ENCODE results near the gene RC3H2.

Gene RC3H2, protein sequence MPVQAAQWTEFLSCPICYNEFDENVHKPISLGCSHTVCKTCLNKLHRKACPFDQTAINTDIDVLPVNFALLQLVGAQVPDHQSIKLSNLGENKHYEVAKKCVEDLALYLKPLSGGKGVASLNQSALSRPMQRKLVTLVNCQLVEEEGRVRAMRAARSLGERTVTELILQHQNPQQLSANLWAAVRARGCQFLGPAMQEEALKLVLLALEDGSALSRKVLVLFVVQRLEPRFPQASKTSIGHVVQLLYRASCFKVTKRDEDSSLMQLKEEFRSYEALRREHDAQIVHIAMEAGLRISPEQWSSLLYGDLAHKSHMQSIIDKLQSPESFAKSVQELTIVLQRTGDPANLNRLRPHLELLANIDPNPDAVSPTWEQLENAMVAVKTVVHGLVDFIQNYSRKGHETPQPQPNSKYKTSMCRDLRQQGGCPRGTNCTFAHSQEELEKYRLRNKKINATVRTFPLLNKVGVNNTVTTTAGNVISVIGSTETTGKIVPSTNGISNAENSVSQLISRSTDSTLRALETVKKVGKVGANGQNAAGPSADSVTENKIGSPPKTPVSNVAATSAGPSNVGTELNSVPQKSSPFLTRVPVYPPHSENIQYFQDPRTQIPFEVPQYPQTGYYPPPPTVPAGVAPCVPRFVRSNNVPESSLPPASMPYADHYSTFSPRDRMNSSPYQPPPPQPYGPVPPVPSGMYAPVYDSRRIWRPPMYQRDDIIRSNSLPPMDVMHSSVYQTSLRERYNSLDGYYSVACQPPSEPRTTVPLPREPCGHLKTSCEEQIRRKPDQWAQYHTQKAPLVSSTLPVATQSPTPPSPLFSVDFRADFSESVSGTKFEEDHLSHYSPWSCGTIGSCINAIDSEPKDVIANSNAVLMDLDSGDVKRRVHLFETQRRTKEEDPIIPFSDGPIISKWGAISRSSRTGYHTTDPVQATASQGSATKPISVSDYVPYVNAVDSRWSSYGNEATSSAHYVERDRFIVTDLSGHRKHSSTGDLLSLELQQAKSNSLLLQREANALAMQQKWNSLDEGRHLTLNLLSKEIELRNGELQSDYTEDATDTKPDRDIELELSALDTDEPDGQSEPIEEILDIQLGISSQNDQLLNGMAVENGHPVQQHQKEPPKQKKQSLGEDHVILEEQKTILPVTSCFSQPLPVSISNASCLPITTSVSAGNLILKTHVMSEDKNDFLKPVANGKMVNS
- long read RNA-seq, donor 1, partial matches to known transcripts: 0 of 1 reads
- long read RNA-seq, donor 1, other reads (novel, unspliced or antisense): 0 of 1 reads
- long read RNA-seq, donor 2: 0 reads
- long read RNA-seq, donor 3: 0 reads
- long read RNA-seq, donor 4, partial matches to known transcripts: 0 of 2 reads
- long read RNA-seq, donor 4, other reads (novel, unspliced or antisense): 0 of 2 reads
- long read RNA-seq, donor 5, partial matches to known transcripts: 0 of 3 reads
- long read RNA-seq, donor 5, other reads (novel, unspliced or antisense): 0 of 3 reads
- long read RNA-seq, donor 6, partial matches to known transcripts: 0 of 3 reads
- long read RNA-seq, donor 6, other reads (novel, unspliced or antisense): 0 of 3 reads
- long read RNA-seq, donor 7, partial matches to known transcripts: 0 of 2 reads
- long read RNA-seq, donor 7, other reads (novel, unspliced or antisense): 0 of 2 reads
- long read RNA-seq, donor 8, partial matches to known transcripts: 0 of 3 reads
- long read RNA-seq, donor 8, other reads (novel, unspliced or antisense): 0 of 3 reads

GRCh38 chr9:122904823-122905710, at the start of gene RC3H2:
Gene RC3H2 (minus strand): TSS chr9:122905359. CDS start chr9:122897509, 7,850 bp downstream.
- DNase-seq: peak; percentile 97

DNA sequence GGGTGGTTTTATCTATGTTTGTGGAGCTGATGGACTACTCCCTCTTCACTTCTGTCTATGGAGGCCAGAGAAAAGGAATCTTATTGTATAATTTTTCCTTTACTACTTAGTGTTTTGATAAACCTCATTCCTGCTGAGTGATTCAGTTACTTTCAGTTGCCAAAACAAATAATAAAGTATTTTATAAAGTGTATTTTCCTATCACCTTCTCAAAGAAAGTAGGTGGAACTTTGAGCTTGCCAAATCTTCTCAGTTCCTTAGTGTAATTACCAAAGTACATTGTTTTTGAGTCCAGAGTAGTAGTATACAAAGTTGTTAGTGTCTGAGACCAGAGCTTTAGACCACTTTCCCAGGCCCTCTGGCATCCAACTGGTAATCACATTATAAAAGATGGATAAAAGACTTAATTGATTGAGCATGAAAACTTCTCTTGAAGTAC, 49.1 kb upstream of the RC3H2 start:
- no peak for DNase-seq

DNA sequence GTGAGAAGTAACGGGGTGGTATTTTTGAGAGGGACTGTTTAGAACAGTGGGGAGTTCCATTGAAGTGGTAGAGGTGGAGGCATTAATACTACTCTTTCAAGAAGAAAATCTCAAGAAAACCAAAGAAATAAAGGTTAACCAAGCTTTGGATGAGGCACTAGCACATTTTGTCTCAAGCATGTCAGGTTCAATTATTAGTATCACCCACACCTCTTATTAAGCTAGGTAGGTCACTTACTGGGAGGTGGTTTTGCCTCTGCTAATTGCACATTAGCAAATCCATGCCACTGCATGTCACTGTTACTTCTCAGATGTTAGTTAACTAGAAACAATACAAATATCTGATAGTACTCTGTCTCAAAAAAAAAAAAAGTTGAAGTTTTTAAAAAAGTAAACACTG, 45.9 kb upstream of the RC3H2 start:
- DNase-seq: no peak

GRCh38 chr9:122950263-122950662, 45.1 kb upstream of the RC3H2 start:
- no peak for DNase-seq

- DNase-seq: no peak
These were observed 44.5 kb upstream of the RC3H2 start for GRCh38 chr9:122949696-122950095.

DNA sequence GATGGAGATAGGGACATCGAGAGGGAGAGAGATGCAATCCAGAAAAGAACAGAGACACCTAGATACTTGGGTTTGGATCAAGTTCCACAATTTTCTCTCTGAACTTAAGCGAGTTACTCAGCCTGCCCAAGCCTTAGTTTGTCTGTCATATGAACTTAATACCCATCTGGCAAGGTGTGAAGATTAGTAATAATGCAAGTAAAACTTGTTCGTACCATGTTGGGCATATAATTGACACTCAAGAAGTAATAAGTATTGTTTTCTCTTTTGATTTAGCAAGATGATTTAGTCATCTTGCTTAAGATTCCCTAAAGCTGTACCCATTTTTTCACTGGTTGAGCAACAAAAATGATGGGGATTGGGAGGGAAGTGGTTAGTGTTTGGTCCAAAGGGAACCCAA, 43.2 kb upstream of the RC3H2 start:
- DNase-seq: no peak

GRCh38 chr9:122946461-122947005, 41.4 kb upstream of the RC3H2 start:
- no peak for DNase-seq

DNA sequence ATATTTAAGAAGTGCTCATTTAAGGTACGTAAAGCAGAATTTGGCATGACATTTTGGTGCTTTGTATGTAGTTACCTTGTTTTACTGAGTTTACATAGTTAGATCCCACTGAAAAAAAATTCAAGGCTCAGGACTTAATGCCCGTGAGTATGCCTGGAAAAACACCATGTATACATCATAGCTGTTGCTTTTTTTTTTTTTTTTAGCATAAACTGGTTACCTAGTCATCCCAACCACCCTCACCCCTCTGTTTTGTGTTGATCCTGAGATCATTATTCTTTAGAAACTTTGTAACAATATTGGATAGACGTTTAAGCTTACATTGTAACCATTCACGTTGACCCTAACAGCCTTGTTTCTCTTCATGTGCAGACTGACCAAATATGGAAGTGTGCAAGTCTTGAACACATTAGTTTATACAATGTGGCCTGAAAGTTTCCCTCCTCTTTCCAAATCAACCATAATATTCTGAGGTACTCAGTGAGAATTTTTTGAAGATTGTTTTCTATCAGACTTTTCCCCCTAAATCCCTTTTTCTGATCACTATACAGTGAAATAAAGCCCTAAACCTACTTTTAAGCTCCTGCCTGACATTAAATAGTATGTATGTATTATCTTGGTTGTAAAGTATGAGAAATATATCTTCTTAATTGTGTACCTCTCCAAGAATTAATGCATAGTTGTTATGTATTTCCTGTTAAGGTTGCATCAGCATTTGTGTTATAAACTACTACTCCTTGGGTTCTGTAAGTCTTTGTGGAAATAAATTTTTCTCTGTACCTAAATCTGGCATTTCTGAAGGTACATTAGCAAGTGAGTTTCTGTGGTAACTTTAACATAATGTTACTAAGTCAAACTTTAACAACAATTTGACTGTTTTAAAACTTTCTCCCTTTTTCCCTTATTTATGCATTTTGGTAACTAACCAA, 40.1 kb upstream of the RC3H2 start:
- no peak for DNase-seq

DNA sequence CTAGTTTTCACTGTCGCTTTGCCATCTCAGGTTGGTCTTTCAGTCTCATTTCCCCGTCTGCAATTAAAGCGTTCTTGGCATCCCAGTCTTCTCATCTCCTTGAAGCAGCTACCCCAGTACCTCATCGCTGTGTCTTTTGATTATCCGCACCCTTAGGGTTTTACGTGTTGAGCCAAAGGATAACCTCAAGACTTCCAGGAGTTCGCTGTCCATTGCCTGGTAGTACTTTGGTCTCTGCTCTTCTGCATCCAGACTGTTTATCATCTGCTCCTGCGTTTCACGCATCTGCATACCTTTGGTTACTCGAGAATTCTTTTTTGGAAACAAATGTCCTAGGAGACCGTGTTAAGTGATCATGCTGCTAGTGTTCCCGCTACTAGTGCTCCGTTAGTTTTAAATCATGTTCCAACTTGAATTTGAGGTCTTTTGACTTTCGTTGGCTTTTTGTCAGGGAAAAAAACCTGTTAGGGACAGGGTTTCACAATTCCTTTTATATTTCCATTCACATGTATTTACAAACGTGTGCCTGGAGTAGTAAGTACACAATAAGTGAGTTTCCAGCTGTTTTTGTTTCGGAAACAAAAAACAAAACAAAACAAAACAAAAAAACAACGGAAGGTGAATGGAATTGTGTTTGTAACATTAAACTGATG, 36.5 kb upstream of the RC3H2 start:
- DNase-seq: no peak

DNA sequence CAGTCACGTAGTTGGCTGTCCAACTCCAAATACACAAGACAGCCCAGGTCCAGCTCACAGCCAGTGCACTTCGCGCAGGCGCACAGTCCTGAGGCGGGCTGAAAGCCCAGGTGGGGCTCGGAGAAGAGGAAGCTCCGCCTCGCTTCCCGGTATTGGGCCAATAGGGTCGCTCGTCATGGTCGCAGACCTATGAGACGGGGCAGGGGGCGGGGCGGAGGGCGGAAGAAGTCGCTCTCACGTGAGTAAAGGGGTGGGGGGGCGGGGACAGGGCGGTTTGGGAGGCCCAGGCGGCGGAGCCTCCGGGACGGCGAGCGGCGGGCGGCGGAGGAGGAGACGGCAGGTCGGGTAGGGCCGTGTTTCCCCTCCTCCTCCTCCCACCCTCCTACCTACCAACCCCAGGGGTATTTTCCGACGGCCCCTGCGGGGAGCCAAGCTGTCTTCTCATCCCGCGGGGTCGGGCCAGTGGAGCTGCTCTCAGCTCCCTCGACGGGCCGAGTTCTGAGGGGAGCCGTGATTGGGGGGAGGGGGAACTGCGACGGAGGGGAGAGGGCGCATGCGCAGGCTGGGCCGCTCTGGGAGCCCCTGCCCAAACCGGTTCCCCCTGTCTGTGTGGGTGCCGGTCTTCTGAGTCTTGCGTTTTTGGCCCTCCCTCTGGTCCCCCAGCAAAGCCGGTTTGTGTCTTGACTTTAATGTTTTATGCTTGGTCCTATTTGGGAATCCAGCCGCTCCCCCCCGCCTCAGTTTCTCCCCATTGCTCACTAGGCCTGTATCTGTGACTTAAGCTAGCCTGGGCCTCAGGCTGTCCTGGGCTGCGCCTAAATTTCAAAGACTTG, 35.8 kb upstream of the RC3H2 start, which contains the start of gene RABGAP1:
TSS of gene RABGAP1 (plus strand) at position 272 of the 833 bp plus-strand sequence. CDS start 16,040 bp downstream, outside the sequence.
- DNase-seq: peak; percentile 98

GRCh38 chr9:122940454-122940748, 35.2 kb upstream of the RC3H2 start:
- DNase-seq: no peak

DNA sequence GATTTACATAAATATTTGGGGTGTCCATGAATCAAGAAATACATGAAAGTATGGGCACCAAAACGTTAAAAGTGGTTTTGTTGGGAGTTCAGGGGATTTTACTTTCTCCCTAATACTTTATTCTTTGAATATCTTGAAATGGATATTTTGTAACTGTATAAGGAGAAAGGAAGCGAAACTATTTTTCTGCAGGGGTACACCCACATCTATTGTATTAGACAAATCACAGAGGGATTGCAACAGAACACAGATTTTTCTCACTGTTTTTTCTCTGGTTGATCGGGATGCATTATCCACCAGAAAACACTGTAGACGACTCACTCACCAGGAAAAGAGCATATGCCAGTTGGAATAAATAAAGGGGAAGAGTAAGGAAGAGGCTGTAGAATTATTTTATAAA, 34.4 kb upstream of the RC3H2 start:
- DNase-seq: no peak

DNA sequence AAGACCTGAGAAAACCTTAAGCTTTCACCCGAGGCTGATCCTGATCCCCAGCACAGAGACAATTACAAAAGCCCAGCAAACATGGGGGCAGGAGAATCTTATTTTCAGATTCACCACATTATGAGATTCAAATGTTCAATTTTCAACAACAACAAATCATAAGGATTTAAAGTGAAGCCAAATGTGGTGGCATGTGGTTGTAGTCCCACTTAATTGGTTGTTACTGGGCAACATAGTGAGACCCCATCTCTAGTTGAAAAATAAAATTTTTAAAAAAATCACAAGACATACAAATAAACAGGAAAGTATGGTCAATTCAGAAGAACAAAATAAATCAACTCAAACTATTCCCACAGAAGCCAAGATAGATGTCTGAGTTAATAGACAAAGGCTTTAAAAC, 31.7 kb upstream of the RC3H2 start:
- no peak for DNase-seq

- DNase-seq: no peak
These were observed 31.3 kb upstream of the RC3H2 start for GRCh38 chr9:122936464-122936863.

DNA sequence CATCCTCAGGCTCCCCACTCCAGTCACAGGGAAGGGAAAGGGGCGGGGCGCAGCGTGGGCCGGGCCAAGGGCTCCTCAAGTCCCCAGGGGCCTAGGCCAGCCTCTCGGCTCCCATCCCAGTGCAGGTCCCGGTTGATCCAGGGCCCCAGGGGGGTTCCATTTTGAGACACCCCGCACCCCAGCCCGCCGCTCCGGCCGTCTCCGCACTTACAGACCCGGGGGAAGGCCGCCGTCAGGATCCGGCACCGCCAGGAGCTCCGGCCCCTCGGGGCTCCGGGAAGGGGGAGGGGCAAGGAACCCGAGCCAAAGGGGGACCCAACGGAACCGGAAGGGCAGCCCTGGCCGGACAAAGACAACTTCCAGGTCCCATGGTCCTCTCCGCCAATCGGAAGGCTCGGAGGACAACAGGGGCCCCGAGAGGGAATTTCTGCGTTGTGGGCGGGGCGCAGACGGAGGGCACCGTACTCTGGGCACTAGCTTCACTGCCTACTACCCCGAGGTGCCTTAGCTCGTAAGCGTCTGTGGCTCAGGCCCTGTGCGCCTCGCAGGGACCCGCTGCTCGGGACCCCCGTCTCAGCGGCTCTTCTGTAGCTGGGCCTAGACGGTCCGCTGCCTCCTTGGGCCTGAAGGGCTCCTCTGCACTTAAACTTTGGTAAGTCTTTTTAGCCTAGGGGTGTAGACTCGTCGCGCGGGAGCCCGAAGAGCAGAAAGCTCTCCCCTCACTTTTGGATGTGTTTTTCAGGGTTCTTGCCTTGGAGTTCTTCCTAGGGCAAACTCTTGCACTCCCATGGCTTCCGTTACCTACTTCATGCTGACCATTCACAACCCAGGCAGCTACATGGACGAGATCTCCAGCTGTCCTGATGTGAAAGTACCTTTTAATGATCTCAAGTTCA, 26.3 kb upstream of the RC3H2 start, which contains the start of gene ZBTB26:
TSS of gene ZBTB26 (minus strand) at position 287 of the 896 bp plus-strand sequence. CDS start 11,578 bp downstream, outside the sequence.
- DNase-seq: peak; percentile 93

DNA sequence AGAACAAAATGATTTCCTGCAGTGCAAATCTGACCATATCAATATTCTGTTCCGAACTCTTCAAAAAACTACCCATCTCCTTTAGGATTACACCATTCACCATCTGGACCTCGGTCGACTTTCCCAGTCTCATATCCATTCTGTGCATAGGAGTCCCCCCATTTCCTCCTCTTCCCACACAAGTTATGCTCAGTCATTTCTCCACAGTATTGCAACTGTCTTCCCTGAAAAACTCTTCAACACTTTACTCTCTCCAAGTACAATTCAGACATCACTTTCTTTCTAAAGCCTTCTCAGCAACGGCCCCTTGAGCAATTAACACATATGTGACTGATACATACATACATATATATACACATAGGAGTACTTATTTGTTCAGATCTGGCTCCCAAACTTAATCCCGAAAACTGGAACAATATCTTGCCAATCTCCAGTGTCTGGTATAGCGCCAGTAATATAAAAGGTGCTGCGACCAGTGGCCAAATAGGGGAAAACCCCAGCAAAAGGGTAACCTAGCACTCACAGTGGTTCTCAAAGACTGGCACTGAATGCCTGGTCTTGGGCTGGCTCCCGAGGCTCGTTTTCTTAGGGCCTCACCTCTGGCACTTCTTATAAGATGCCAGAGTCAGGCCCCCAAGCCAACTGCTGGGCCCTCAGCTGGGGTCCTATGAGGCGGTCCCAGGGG, 25.5 kb upstream of the RC3H2 start:
- no peak for DNase-seq
